Heart left ventricle (tissue), 13 donors: ENCODE data around the gene TAAR8.

Experiments used
- CTCF ChIP-seq, 12 donors: fragments of 200-600 bp; sonication (generic) in 4 of 12; IDR thresholded peaks; one replicate each; pipeline versions ENCODE4 v1.5.0 to v1.8.0; 2018 to 2022; ENCODE audit warnings: antibody characterized with exemption in 12 of 12, mild to moderate bottlenecking in 5 of 12
- POLR2A ChIP-seq, 2 donors: fragments of 450-650 bp; IDR thresholded peaks; one replicate each; pipeline ENCODE4 v1.6.1; 2017; ENCODE audit warnings: antibody characterized with exemption in 2 of 2, mild to moderate bottlenecking in 2 of 2, moderate library complexity in 2 of 2
- donor health status: ischemic (EF 13 %, LVEDD 7.1; RV severe dilation, severe dysfunction).
- donor health status: DM: no; HTN: yes; CAD: no.
- donor health status: DM: no; HTN: no; CAD: no.
- donor health status: ischemic (EF 25% LVEDD 6.9; RV normal size, moderate dysfunction).
- donor health status: ischemic (EF 25% LVEDD 5.7; RV mildly dilated, moderate dysfunction).
- donor health status: ischemic (EF 35%, LVEDD 5.7; RV mildly dilated, moderate dysfunction).
- donor health status: nonischemic (EF 11% LVEDD 7.7; RV severe dilation, severe dysfunction).
- donor health status: DM: yes; HTN: yes; CAD: no.
- donor health status: PGD.
- donor health status: ischemic (EF 29% LVEDD 5.4; RV normal size, mild dysfunction).
- donor health status: nonischemic (EF 23%, LVEDD 6.1; RV moderate dilation, normal function).

GRCh38 chr6:132512342-132512637 is 40.2 kb upstream of the TAAR8 start:
- TF ChIP-seq CTCF (IDR thresholded peaks at IDR 0.05): no peak
- no peak for TF ChIP-seq POLR2A (IDR thresholded peaks at IDR 0.05)
